GM12878 (cell line): ENCODE data around the gene STAB2. TPM values are rescaled to one million over a fixed set of nuclear protein-coding genes. Genes with fewer than 3 reads are reported as not detected.

Experiments
- ATAC-seq: fragments of 200-7000 bp; cut with Tn5 transposase; 3 replicates; pipeline ENCODE4 v1.9.1; 2020; ENCODE audit warnings: mild to moderate bottlenecking, moderate library complexity
- BruUV-seq: library from RNA; stranded (reverse); fragments of 400-500 nt; replicated peaks from 2 replicates; lab custom pipeline; 2021; lab: Mats Ljungman, UMichigan
- CTCF ChIA-PET: fragments of 300-600 bp; sonication (Branson Sonifier 250); formaldehyde crosslinking; extraction: SDS; loops from one replicate; lab custom pipeline; 2021; ENCODE audit warnings: inconsistent platforms; lab: Yijun Ruan, JAX
- POLR2A ChIA-PET: fragments of 350-600 bp; formaldehyde crosslinking; extraction: SDS; loops from one replicate; lab custom pipeline; 2021; ENCODE audit warnings: inconsistent platforms; lab: Charles Lee
- RAD21 ChIA-PET: fragments of 300-600 bp; sonication (Branson Sonifier 250); formaldehyde crosslinking; loops from one replicate; lab custom pipeline; 2023; ENCODE audit warnings: antibody characterized with exemption; ENCODE audit not compliant: unreplicated experiment; lab: Charles Lee
- SMC1A ChIA-PET: fragments of 300-600 bp; sonication (Branson Sonifier 250); formaldehyde crosslinking; loops from one replicate; lab custom pipeline; 2023; ENCODE audit not compliant: unreplicated experiment, uncharacterized antibody; lab: Charles Lee
- DNase-seq: peaks from one replicate; pipeline ENCODE4 v3.0.0-alpha.2; 2011; ENCODE audit warnings: low read depth, low spot score
- FAIRE-seq: peaks from 3 replicates; lab custom pipeline; 2011; peaks lifted over from hg19 to GRCh38; lab: Jason Lieb, UNC
- H2AFZ ChIP-seq: 2 replicates; pipeline ENCODE4 v1.6.0; 2011; ENCODE audit warnings: low read depth, low read length, control low read depth; ENCODE audit not compliant: control insufficient read depth
- H3K27ac ChIP-seq: 2 replicates; pipeline ENCODE4 v1.5.1; 2011; ENCODE audit warnings: control low read depth; ENCODE audit not compliant: control insufficient read depth, insufficient read depth
- H3K27me3 ChIP-seq, 2 experiments: replicated peaks in 1 of 2; 2 replicates each; pipeline versions ENCODE4 v1.6.0 to v1.6.1; 2011; ENCODE audit warnings: low read length in 1 of 2; ENCODE audit not compliant: control insufficient read depth in 2 of 2, insufficient read depth in 2 of 2
- H3K36me3 ChIP-seq, 2 experiments: 2 replicates each; pipeline ENCODE4 v1.5.1; 2011; ENCODE audit warnings: low read length in 1 of 2; ENCODE audit not compliant: control insufficient read depth in 2 of 2, insufficient read depth in 2 of 2
- H3K4me1 ChIP-seq: 2 replicates; pipeline ENCODE4 v1.6.1; 2011; ENCODE audit warnings: mild to moderate bottlenecking, low read length, moderate library complexity, mixed read lengths; ENCODE audit not compliant: control insufficient read depth, insufficient read depth
- H3K4me2 ChIP-seq: 2 replicates; pipeline ENCODE4 v1.6.0; 2011; ENCODE audit warnings: control low read depth; ENCODE audit not compliant: control insufficient read depth, insufficient read depth
- H3K4me3 ChIP-seq: fragments of 200-600 bp; sonication (generic); 2 replicates; pipeline ENCODE4 v1.5.1; 2016
- H3K79me2 ChIP-seq: 2 replicates; pipeline ENCODE4 v1.6.0; 2011; ENCODE audit warnings: low read length; ENCODE audit not compliant: control insufficient read depth, insufficient read depth
- H3K9ac ChIP-seq: 2 replicates; pipeline ENCODE4 v1.8.0; 2011; ENCODE audit warnings: low read length, control low read depth, mixed read lengths; ENCODE audit not compliant: control insufficient read depth, insufficient read depth
- H3K9me3 ChIP-seq: replicated peaks from 3 replicates; pipeline ENCODE4 v1.5.1; 2011; ENCODE audit warnings: mild to moderate bottlenecking, low read length; ENCODE audit not compliant: control insufficient read depth, insufficient read depth
- H4K20me1 ChIP-seq: 2 replicates; pipeline ENCODE4 v1.6.0; 2011; ENCODE audit not compliant: control insufficient read depth, insufficient read depth
- CEBPB ChIP-seq, 2 experiments: fragments of 150-350 bp in 1 of 2; IDR thresholded peaks; 2 replicates each; pipeline ENCODE4 v1.6.1; 2012 to 2014; ENCODE audit warnings: low read depth in 2 of 2, low read length in 2 of 2, borderline replicate concordance in 1 of 2, inconsistent platforms in 1 of 2
- CEBPZ ChIP-seq: fragments of 150-350 bp; IDR thresholded peaks from 2 replicates; pipeline ENCODE4 v1.6.1; 2016; ENCODE audit warnings: low read depth, low read length
- CHD2 ChIP-seq: IDR thresholded peaks from 2 replicates; pipeline ENCODE4 v1.6.1; 2011; ENCODE audit warnings: low read depth, low read length, improper control_type of control experiment, borderline replicate concordance
- ESRRA ChIP-seq: IDR thresholded peaks from 2 replicates; pipeline ENCODE4 v1.6.1; 2012; ENCODE audit warnings: mild to moderate bottlenecking, low read length, improper control_type of control experiment
- POLR2AphosphoS5 ChIP-seq: IDR thresholded peaks from 2 replicates; pipeline ENCODE4 v1.6.1; 2011; ENCODE audit warnings: mild to moderate bottlenecking, low read length, inconsistent platforms
- RBBP5 ChIP-seq: fragments of 200-600 bp; sonication (generic); conservative IDR thresholded peaks from 2 replicates; pipeline ENCODE4 v1.6.1; 2016
- RELB ChIP-seq: fragments of 450-650 bp; IDR thresholded peaks from 2 replicates; pipeline ENCODE4 v1.6.1; 2017; ENCODE audit warnings: low read depth, mild to moderate bottlenecking, moderate library complexity
- SREBF1 ChIP-seq: IDR thresholded peaks from 2 replicates; pipeline ENCODE4 v1.6.1; 2012; ENCODE audit warnings: mild to moderate bottlenecking, low read length
- SREBF2 ChIP-seq: IDR thresholded peaks from 2 replicates; pipeline ENCODE4 v1.6.1; 2012; ENCODE audit warnings: mild to moderate bottlenecking, low read length
- STAT1 ChIP-seq: fragments of 450-650 bp; conservative IDR thresholded peaks from 2 replicates; pipeline ENCODE4 v1.6.1; 2014; ENCODE audit warnings: antibody characterized with exemption, mild to moderate bottlenecking
- TBL1XR1 ChIP-seq: IDR thresholded peaks from 2 replicates; pipeline ENCODE4 v1.6.1; 2012; ENCODE audit warnings: low read depth, low read length, improper control_type of control experiment
- TCF3 ChIP-seq: IDR thresholded peaks from 2 replicates; pipeline ENCODE4 v1.6.1; 2012; ENCODE audit warnings: low read depth, mild to moderate bottlenecking, low read length, borderline replicate concordance; ENCODE audit not compliant: insufficient read depth
- TCF7 ChIP-seq: IDR thresholded peaks from 2 replicates; pipeline ENCODE4 v1.6.1; 2014; ENCODE audit warnings: antibody characterized with exemption, borderline replicate concordance
- WGBS: methylation state at CpG from one replicate; pipeline ENCODE4 v1.1.6; 2016; ENCODE audit warnings: low lambda C conversion rate; ENCODE audit not compliant: insufficient replicate concordance, insufficient coverage; ENCODE audit errors: missing lambda C conversion rate; 5-methylcytosine and 5-hydroxymethylcytosine counted together
- in situ Hi-C: fragments of 300-500 bp; cut with MboI; formaldehyde crosslinking; loops from 9 replicates; pipeline ENCODE4 v1.14.3; 2018; ENCODE audit warnings: mixed read lengths
- intact Hi-C: fragments of 100-400 bp; cut with micrococcal nuclease; formaldehyde crosslinking; loops from one replicate; pipeline ENCODE4 v1.14.2; 2022; ENCODE audit not compliant: unreplicated experiment
- polyA plus RNA-seq, 11 experiments: library from polyadenylated mRNA; depleted of rRNA in 4 of 11; unstranded in 6 of 11; stranded (reverse) in 5 of 11; fragments of >200 nt; fragmentation: Nextera tagmentation in 4 of 11; fragmentation: Illumina TruSeq in 1 of 11; extraction: Ambion mirVana in 4 of 11; extraction: Trizol in 1 of 11; gene quantifications; 1 replicate in 1 of 11; 2 replicates in 10 of 11; pipeline versions ENCODE4 v1.2.1 to v1.2.3, GENCODE V29; 2011 to 2016; ENCODE audit warnings: inconsistent platforms in 2 of 11, missing spikeins in 2 of 11, low read depth in 1 of 11
- total RNA-seq, 4 experiments: library from RNA; depleted of rRNA in 3 of 4; stranded (reverse); fragments of >200 nt in 3 of 4; fragmentation: Illumina TruSeq in 1 of 4; extraction: Trizol in 1 of 4; gene quantifications; 2 replicates each; pipeline versions ENCODE4 v1.2.1 to v1.2.3, GENCODE V29; 2013 to 2021
- TF ChIP-seq, protein P1 (sequence below): fragments of 450-650 bp; IDR thresholded peaks from 2 replicates; pipeline ENCODE4 v1.6.1; 2018; ENCODE audit warnings: mild to moderate bottlenecking, low read depth, moderate library complexity; ENCODE audit not compliant: partially characterized antibody

STAB2 gene
- total and polyA plus RNA-seq, 10 of the 15 experiments (the other 5 are each of a cell fraction or from before 2014, with no cell fraction given) = 0.37 TPM; not detected in 9

- Histone ChIP-seq H3K79me2 (no peaks in the 10 kb centered on the region), H4K20me1 (no peaks in the 10 kb centered on the region), H3K4me2 (no peak overlapping the region), H3K4me3 (no peak overlapping the region), H3K9ac (no peak overlapping the region), H3K4me1 (peaks cover 4% of the 10 kb centered on the region), H2AFZ (no peak overlapping the region), H3K27ac (no peak overlapping the region), H3K36me3 (no peaks in the 10 kb centered on the region), H3K9me3 (no peaks in the 10 kb centered on the region; the same call in 1 of the 3 replicates), H3K27me3 (no peaks in the 10 kb centered on the region)
- DNase-seq (no peak), ATAC-seq (no peak), FAIRE-seq (no peak)
- BruUV-seq = no TSS peak
- intact Hi-C loops (no loop called here), in situ Hi-C loops (loop anchor here (5.0 to 25.0 kb wide), 3 partner anchors 600 to 1610 kb away; no protein-coding TSS in a partner anchor)
- TF ChIP-seq ESRRA (no peak), SREBF2 (no peak), TCF7 (no peak), TCF3 (no peak), CEBPB (IDR thresholded peaks at IDR 0.05; ENCODE audit: borderline replicate concordance in 1 of 2, low read depth in 2 of 2, low read length in 2 of 2) (no peak), CHD2 (no peak), STAT1 (no peak), POLR2AphosphoS5 (no peak), TBL1XR1 (no peak), RBBP5 (no peak), SREBF1 (no peak), CEBPZ (no peak), RELB (no peak)
- TF ChIP-seq, protein P1, sequence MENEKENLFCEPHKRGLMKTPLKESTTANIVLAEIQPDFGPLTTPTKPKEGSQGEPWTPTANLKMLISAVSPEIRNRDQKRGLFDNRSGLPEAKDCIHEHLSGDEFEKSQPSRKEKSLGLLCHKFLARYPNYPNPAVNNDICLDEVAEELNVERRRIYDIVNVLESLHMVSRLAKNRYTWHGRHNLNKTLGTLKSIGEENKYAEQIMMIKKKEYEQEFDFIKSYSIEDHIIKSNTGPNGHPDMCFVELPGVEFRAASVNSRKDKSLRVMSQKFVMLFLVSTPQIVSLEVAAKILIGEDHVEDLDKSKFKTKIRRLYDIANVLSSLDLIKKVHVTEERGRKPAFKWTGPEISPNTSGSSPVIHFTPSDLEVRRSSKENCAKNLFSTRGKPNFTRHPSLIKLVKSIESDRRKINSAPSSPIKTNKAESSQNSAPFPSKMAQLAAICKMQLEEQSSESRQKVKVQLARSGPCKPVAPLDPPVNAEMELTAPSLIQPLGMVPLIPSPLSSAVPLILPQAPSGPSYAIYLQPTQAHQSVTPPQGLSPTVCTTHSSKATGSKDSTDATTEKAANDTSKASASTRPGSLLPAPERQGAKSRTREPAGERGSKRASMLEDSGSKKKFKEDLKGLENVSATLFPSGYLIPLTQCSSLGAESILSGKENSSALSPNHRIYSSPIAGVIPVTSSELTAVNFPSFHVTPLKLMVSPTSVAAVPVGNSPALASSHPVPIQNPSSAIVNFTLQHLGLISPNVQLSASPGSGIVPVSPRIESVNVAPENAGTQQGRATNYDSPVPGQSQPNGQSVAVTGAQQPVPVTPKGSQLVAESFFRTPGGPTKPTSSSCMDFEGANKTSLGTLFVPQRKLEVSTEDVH = no peak
- SMC1A ChIA-PET = interaction anchor here (0.7 to 13.0 kb wide), 44 partner anchors 8 to 1141 kb away, joined by 3 to 334 read pairs (median 6); partner anchors contain the start of gene C12orf42
- RAD21 ChIA-PET = interaction anchor here (0.6 to 7.2 kb wide), 33 partner anchors 10 to 1034 kb away, joined by 3 to 121 read pairs (median 6); partner anchors contain the start of gene C12orf42
- CTCF ChIA-PET = interaction anchor here (0.6 to 7.5 kb wide), 40 partner anchors 11 to 808 kb away, joined by 3 to 228 read pairs (median 7); partner anchors contain the start of gene C12orf42
- WGBS = 18% methylated on average over 3 of the region's 3 CpGs
- POLR2A ChIA-PET = interaction anchor here (0.8 to 1.6 kb wide), 4 partner anchors 44 to 665 kb away, joined by 3 to 4 read pairs (median 4); no protein-coding TSS in a partner anchor
Measured at GRCh38 chr12:103547376-103547775, 39.7 kb upstream of the STAB2 start.
